NCI-H524 treated with DMSO at 0.1 percent for 48 hours (cell line): Measurements from ENCODE around the gene OR10C1.
"Not testable (repeated sequence)": the region's sequence is repeated elsewhere in the genome, so short reads cannot be mapped to it uniquely, and the experiment has no call there.

Experiments
- DNase-seq: peaks from one replicate; lab custom pipeline; 2025; lab: John Stamatoyannopoulos, UW

The OR10C1 gene

GRCh38 chr6:29439006-29439405 is at the start of gene OR10C1:
Gene OR10C1 (plus strand): TSS chr6:29439306. CDS start chr6:29440016, 710 bp downstream.
- no peak for DNase-seq

GRCh38 chr6:29395331-29395730 is 43.8 kb upstream of the OR10C1 start, which contains the start of gene OR12D2:
Gene OR12D2 (plus strand): TSS chr6:29395631. CDS start chr6:29396700, 1,069 bp downstream.
- no peak for DNase-seq

GRCh38 chr6:29399525-29399924 is 39.6 kb upstream of the OR10C1 start:
- DNase-seq, result no peak

- DNase-seq, result no peak
Observed at GRCh38 chr6:29403801-29404200, 35.3 kb upstream of the OR10C1 start.

GRCh38 chr6:29414588-29414987 is 24.5 kb upstream of the OR10C1 start, which contains the start of gene OR12D1:
Gene OR12D1 (plus strand): TSS chr6:29414928.
- no peak for DNase-seq

GRCh38 chr6:29419516-29419915 is 19.6 kb upstream of the OR10C1 start:
- no peak for DNase-seq

GRCh38 chr6:29424168-29424567 is 14.9 kb upstream of the OR10C1 start:
- DNase-seq, result no peak

- DNase-seq, result no peak
Observed at GRCh38 chr6:29424575-29424974, 14.5 kb upstream of the OR10C1 start.

- no peak for DNase-seq
Observed at GRCh38 chr6:29425075-29425474, 14.0 kb upstream of the OR10C1 start.

- DNase-seq, result no peak
Observed at GRCh38 chr6:29426654-29427053, 12.5 kb upstream of the OR10C1 start.

GRCh38 chr6:29436730-29437129 is 2.4 kb upstream of the OR10C1 start:
- not testable (repeated sequence) for DNase-seq

GRCh38 chr6:29442719-29443118 is 3.6 kb downstream of the OR10C1 start:
- no peak for DNase-seq

GRCh38 chr6:29444031-29444430 is 4.9 kb downstream of the OR10C1 start:
- DNase-seq, result not testable (repeated sequence)

- DNase-seq, result no peak
Observed at GRCh38 chr6:29447670-29448069, 8.6 kb downstream of the OR10C1 start.

GRCh38 chr6:29451471-29452193 is 12.5 kb downstream of the OR10C1 start:
- no peak for DNase-seq

GRCh38 chr6:29456971-29457370 is 17.9 kb downstream of the OR10C1 start, which contains the start of the genes OR11A1 and OR2H1:
Gene OR11A1 (minus strand): TSS chr6:29457071. CDS start chr6:29427641, 29,430 bp downstream.
Gene OR2H1 (plus strand): TSS chr6:29457155. CDS start chr6:29461770, 4,615 bp downstream.
- no peak for DNase-seq

GRCh38 chr6:29461021-29461814 is 22.1 kb downstream of the OR10C1 start:
- no peak for DNase-seq

- DNase-seq, result no peak
Observed at GRCh38 chr6:29462022-29462421, 22.9 kb downstream of the OR10C1 start.

- no peak for DNase-seq
Observed at GRCh38 chr6:29465279-29465678, 26.2 kb downstream of the OR10C1 start.

- no peak for DNase-seq
Observed at GRCh38 chr6:29465801-29466200, 26.7 kb downstream of the OR10C1 start.

GRCh38 chr6:29466241-29466640 is 27.1 kb downstream of the OR10C1 start:
- no peak for DNase-seq

GRCh38 chr6:29474996-29475395 is 35.9 kb downstream of the OR10C1 start:
- DNase-seq, result no peak

GRCh38 chr6:29477923-29478450 is 38.9 kb downstream of the OR10C1 start:
- no peak for DNase-seq
